Stomach (tissue), 9 donors: ENCODE data around the gene CHST12. TPM values are rescaled to one million over a fixed set of nuclear protein-coding genes. Genes with fewer than 3 reads are reported as not detected.

Source experiments
- DNase-seq, 2 donors: peaks; one replicate each; pipeline versions ENCODE4 v3.0.0 to v3.0.0-alpha.2; 2013 to 2019
- H3K27ac ChIP-seq, 5 donors: fragments of 200-600 bp in 4 of 5; sonication (generic) in 4 of 5; one replicate each; pipeline ENCODE4 v1.5.1; 2013 to 2019; ENCODE audit warnings: mild to moderate bottlenecking in 1 of 5, moderate library complexity in 1 of 5
- H3K27me3 ChIP-seq, 3 donors: fragments of 200-600 bp; sonication (generic); one replicate each; pipeline ENCODE4 v1.5.1; 2017 to 2019; ENCODE audit warnings: mixed run types in 1 of 3
- H3K36me3 ChIP-seq, 4 donors: fragments of 200-600 bp; sonication (generic); 1 replicate in 3 of 4; 2 replicates in 1 of 4; pipeline ENCODE4 v1.5.1; 2016 to 2019
- H3K4me1 ChIP-seq, 4 donors: fragments of 200-600 bp; sonication (generic); one replicate each; pipeline ENCODE4 v1.5.1; 2016 to 2019
- H3K4me3 ChIP-seq, 4 donors: fragments of 200-600 bp; sonication (generic) in 3 of 4; one replicate each; pipeline ENCODE4 v1.5.1; 2016 to 2019; ENCODE audit warnings: mild to moderate bottlenecking in 1 of 4
- H3K9me3 ChIP-seq, 4 donors: fragments of 200-600 bp; sonication (generic); one replicate each; pipeline ENCODE4 v1.5.1; 2016 to 2019
- EP300 ChIP-seq: sonication (generic); formaldehyde crosslinking; IDR thresholded peaks from one replicate; pipeline ENCODE4 v1.6.1; 2017; ENCODE audit warnings: antibody characterized with exemption
- POLR2A ChIP-seq, 4 donors: fragments of 450-650 bp; IDR thresholded peaks; one replicate each; pipeline ENCODE4 v1.6.1; 2016; ENCODE audit warnings: antibody characterized with exemption in 4 of 4, control low read depth in 2 of 4, mild to moderate bottlenecking in 1 of 4, moderate library complexity in 1 of 4
- POLR2AphosphoS5 ChIP-seq, 3 donors: sonication (generic); formaldehyde crosslinking; IDR thresholded peaks; one replicate each; pipeline ENCODE4 v1.6.1; 2016; ENCODE audit warnings: antibody characterized with exemption in 3 of 3
- whole genome bisulfite sequencing, 5 donors: extraction: QIAGEN DNeasy Blood & Tissue Kit in 3 of 5; methylation state at CpG; one replicate each; pipeline versions ENCODE4 v1.1.5 to v1.1.7; 2013 to 2018; 5-methylcytosine and 5-hydroxymethylcytosine counted together
- intact Hi-C: fragments of 100-400 bp; cut with DNase I; formaldehyde crosslinking; loops from one replicate; pipeline ENCODE4 v1.15.1; 2023; ENCODE audit warnings: low total_unique reads
- polyA plus RNA-seq, 3 donors: library from polyadenylated mRNA; stranded (reverse); fragments of 200-250 nt; gene quantifications; one replicate each; pipeline ENCODE4 v1.2.3, GENCODE V29; 2013
- total RNA-seq, 5 donors: library from RNA; depleted of rRNA; stranded (reverse); fragments of >200 nt; gene quantifications; one replicate each; pipeline versions ENCODE4 v1.1.0 to v1.2.3, GENCODE V29; 2014 to 2016
- TF ChIP-seq, protein P1 (sequence below), 7 experiments: fragments of 450-650 bp in 4 of 7; fragments of 200-600 bp in 3 of 7; sonication (generic) in 3 of 7; IDR thresholded peaks; one replicate each; pipeline ENCODE4 v1.5.1; 2016 to 2019; ENCODE audit warnings: antibody characterized with exemption in 7 of 7, control low read depth in 2 of 7, mild to moderate bottlenecking in 1 of 7
- donor health status: healthy with polysubstance abuse.
- donor health status: Bipolar disorder and iron deficiency.
- donor health status: healthy.

Gene CHST12
- total and polyA plus RNA-seq, 8 donors: 1.7 to 23.0 (median 6.3) TPM

- Histone ChIP-seq H3K36me3 (peaks cover 62 to 93% (median 87%) of the 10 kb centered on the region in 4 donors), H3K27ac (no peak overlapping the region), H3K4me3 (no peak overlapping the region), H3K27me3 (no peaks in the 10 kb centered on the region), H3K9me3 (no peaks in the 10 kb centered on the region), H3K4me1 (no peaks in the 10 kb centered on the region)
- WGBS, 5 donors: 92 to 97% (median 94%) methylated on average over 16 to 20 of the region's 20 CpGs
- TF ChIP-seq POLR2AphosphoS5 (IDR thresholded peaks at IDR 0.05): no peak
- TF ChIP-seq, protein P1, sequence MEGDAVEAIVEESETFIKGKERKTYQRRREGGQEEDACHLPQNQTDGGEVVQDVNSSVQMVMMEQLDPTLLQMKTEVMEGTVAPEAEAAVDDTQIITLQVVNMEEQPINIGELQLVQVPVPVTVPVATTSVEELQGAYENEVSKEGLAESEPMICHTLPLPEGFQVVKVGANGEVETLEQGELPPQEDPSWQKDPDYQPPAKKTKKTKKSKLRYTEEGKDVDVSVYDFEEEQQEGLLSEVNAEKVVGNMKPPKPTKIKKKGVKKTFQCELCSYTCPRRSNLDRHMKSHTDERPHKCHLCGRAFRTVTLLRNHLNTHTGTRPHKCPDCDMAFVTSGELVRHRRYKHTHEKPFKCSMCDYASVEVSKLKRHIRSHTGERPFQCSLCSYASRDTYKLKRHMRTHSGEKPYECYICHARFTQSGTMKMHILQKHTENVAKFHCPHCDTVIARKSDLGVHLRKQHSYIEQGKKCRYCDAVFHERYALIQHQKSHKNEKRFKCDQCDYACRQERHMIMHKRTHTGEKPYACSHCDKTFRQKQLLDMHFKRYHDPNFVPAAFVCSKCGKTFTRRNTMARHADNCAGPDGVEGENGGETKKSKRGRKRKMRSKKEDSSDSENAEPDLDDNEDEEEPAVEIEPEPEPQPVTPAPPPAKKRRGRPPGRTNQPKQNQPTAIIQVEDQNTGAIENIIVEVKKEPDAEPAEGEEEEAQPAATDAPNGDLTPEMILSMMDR (IDR thresholded peaks at IDR 0.05): no peak
- TF ChIP-seq POLR2A (IDR thresholded peaks at IDR 0.05): no peak
- no peak for TF ChIP-seq EP300
- intact Hi-C loops: no loop called here
- no peak for DNase-seq
Measured at GRCh38 chr7:2379161-2379560, 24.2 kb upstream of the CHST12 start.

GRCh38 chr7:2379821-2380450, 23.5 kb upstream of the CHST12 start:
- 88 to 94% (median 91%) methylated on average over 24 to 34 of the region's 34 CpGs for WGBS, 5 donors
- no peaks in the 10 kb centered on the region for H3K27me3 ChIP-seq
- H3K9me3 ChIP-seq: no peaks in the 10 kb centered on the region
- no peak overlapping the region for H3K4me3 ChIP-seq
- intact Hi-C loops: no loop called here
- TF ChIP-seq EP300 (no peak), POLR2AphosphoS5 (IDR thresholded peaks at IDR 0.05) (no peak), POLR2A (IDR thresholded peaks at IDR 0.05) (no peak)
- TF ChIP-seq, protein P1 (IDR thresholded peaks at IDR 0.05): no peak
- H3K27ac ChIP-seq: no peak overlapping the region
- H3K36me3 ChIP-seq: peaks cover 55 to 85% (median 79%) of the 10 kb centered on the region in 4 donors
- H3K4me1 ChIP-seq: no peaks in the 10 kb centered on the region
- no peak for DNase-seq

- Histone ChIP-seq H3K9me3 (no peaks in the 10 kb centered on the region), H3K36me3 (peaks cover 49 to 80% (median 74%) of the 10 kb centered on the region in 4 donors), H3K4me3 (no peak overlapping the region), H3K4me1 (no peaks in the 10 kb centered on the region), H3K27ac (no peak overlapping the region), H3K27me3 (no peaks in the 10 kb centered on the region)
- 87 to 95% (median 94%) methylated on average over 22 to 23 of the region's 23 CpGs for WGBS, 5 donors
- intact Hi-C loops: no loop called here
- TF ChIP-seq POLR2AphosphoS5 (IDR thresholded peaks at IDR 0.05): no peak
- TF ChIP-seq, protein P1 (IDR thresholded peaks at IDR 0.05): no peak
- no peak for TF ChIP-seq EP300
- TF ChIP-seq POLR2A (IDR thresholded peaks at IDR 0.05): no peak
- no peak for DNase-seq
Measured at GRCh38 chr7:2380461-2380860, 22.9 kb upstream of the CHST12 start.

DNA sequence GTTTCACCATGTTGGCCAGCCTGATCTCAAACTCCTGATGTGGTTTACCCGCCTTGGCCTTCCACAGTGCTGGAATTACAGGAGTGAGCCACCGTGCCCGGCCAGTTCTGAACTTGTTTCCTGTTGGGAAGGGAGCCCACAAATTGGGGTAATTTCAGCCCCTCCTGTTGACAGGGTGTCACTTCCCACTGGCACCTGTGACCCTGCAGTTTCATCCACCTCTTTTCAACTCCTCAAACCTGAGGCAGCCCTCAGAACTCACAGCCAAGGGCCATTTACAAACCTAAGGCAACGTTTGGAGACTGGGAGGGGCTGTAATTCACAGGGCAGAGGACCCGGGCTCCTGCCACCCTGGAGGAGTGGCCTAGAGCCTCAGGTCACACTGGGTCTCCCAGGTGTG, 22.2 kb upstream of the CHST12 start:
- peaks cover 42 to 72% (median 66%) of the 10 kb centered on the region in 4 donors for H3K36me3 ChIP-seq
- no peak overlapping the region for H3K4me3 ChIP-seq
- H3K4me1 ChIP-seq: no peaks in the 10 kb centered on the region
- H3K27ac ChIP-seq: no peak overlapping the region
- H3K27me3 ChIP-seq: no peaks in the 10 kb centered on the region
- 30 to 44% (median 34%) methylated on average over 4 to 5 of the region's 5 CpGs for WGBS, 5 donors
- H3K9me3 ChIP-seq: no peaks in the 10 kb centered on the region
- no peak for DNase-seq
- TF ChIP-seq, protein P1 (IDR thresholded peaks at IDR 0.05): no peak
- TF ChIP-seq EP300 (no peak), POLR2AphosphoS5 (IDR thresholded peaks at IDR 0.05) (no peak), POLR2A (IDR thresholded peaks at IDR 0.05) (no peak)
- intact Hi-C loops: no loop called here
